Neural cell (in vitro differentiated cells): ENCODE measurements around the gene ZBTB7B. TPM values are rescaled to one million over a fixed set of nuclear protein-coding genes. Genes with fewer than 3 reads are reported as not detected.

Experiments
- H2AFZ ChIP-seq: fragments of 200-600, 300-800 bp; sonication (generic), shearing (Covaris generic); 2 replicates; pipeline ENCODE4 v1.6.0; 2014; ENCODE audit warnings: low read depth, mild to moderate bottlenecking, antibody characterized with exemption, low read length, moderate library complexity
- H3F3A ChIP-seq: fragments of 200-600 bp; shearing (Covaris generic); 2 replicates; pipeline ENCODE4 v1.6.1; 2016; ENCODE audit warnings: mild to moderate bottlenecking, moderate library complexity, mixed read lengths, antibody characterized with exemption, low read length; ENCODE audit not compliant: insufficient read depth, poor library complexity, severe bottlenecking
- H3K27ac ChIP-seq: fragments of 200-600, 300-800 bp; sonication (generic), shearing (Covaris generic); 2 replicates; pipeline ENCODE4 v1.5.1; 2014; ENCODE audit warnings: mild to moderate bottlenecking, low read length, moderate library complexity
- H3K27me3 ChIP-seq: fragments of 300-800, 200-600 bp; sonication (generic), shearing (Covaris generic); 2 replicates; pipeline ENCODE4 v1.6.0; 2014; ENCODE audit warnings: mild to moderate bottlenecking, low read depth, low read length, moderate library complexity; ENCODE audit not compliant: insufficient read depth
- H3K36me3 ChIP-seq: fragments of 300-800, 200-600 bp; sonication (generic), shearing (Covaris generic); 2 replicates; pipeline ENCODE4 v1.5.1; 2014; ENCODE audit warnings: mild to moderate bottlenecking, antibody characterized with exemption, low read length, moderate library complexity; ENCODE audit not compliant: insufficient read depth
- H3K4me2 ChIP-seq: fragments of 300-800, 200-600 bp; sonication (generic), shearing (Covaris generic); 2 replicates; pipeline ENCODE4 v1.6.0; 2014; ENCODE audit warnings: mild to moderate bottlenecking, low read length
- H3K4me3 ChIP-seq: fragments of 300-800, 200-600 bp; sonication (generic), shearing (Covaris generic); 2 replicates; pipeline ENCODE4 v1.5.1; 2014; ENCODE audit warnings: mild to moderate bottlenecking, low read length, moderate library complexity
- H3K79me2 ChIP-seq: fragments of 200-600 bp; shearing (Covaris generic); replicated peaks from 2 replicates; pipeline ENCODE4 v1.6.0; 2014; ENCODE audit warnings: mild to moderate bottlenecking, low read length, moderate library complexity; ENCODE audit not compliant: insufficient read depth
- H3K9ac ChIP-seq: fragments of 300-800, 200-600 bp; sonication (generic), shearing (Covaris generic); 2 replicates; pipeline ENCODE4 v1.6.1; 2016; ENCODE audit warnings: mild to moderate bottlenecking, low read length, mixed read lengths
- H3K9me2 ChIP-seq: fragments of 200-600 bp; shearing (Covaris generic); 2 replicates; pipeline ENCODE4 v1.6.1; 2016; ENCODE audit warnings: mild to moderate bottlenecking, low read length, mixed read lengths; ENCODE audit not compliant: insufficient read depth
- H3K9me3 ChIP-seq: fragments of 200-600, 300-800 bp; sonication (generic), shearing (Covaris generic); 2 replicates; pipeline ENCODE4 v1.6.1; 2016; ENCODE audit warnings: mild to moderate bottlenecking, mixed run types, low read length, moderate library complexity, mixed read lengths
- H4K20me1 ChIP-seq: fragments of 200-600 bp; shearing (Covaris generic); 2 replicates; pipeline ENCODE4 v1.6.1; 2016; ENCODE audit warnings: mild to moderate bottlenecking, mixed run types; ENCODE audit not compliant: insufficient read depth
- CTCF ChIP-seq: fragments of 450-650 bp; IDR thresholded peaks from 2 replicates; pipeline ENCODE4 v1.5.1; 2014; ENCODE audit warnings: antibody characterized with exemption, mild to moderate bottlenecking, moderate library complexity; ENCODE audit not compliant: poor library complexity, severe bottlenecking
- EP300 ChIP-seq: fragments of 450-650 bp; conservative IDR thresholded peaks from 2 replicates; pipeline ENCODE4 v1.6.1; 2014; ENCODE audit warnings: antibody characterized with exemption, mild to moderate bottlenecking, moderate library complexity; ENCODE audit not compliant: poor library complexity, severe bottlenecking
- EZH2 ChIP-seq: fragments of 200-600, 300-800 bp; shearing (Covaris generic), sonication (generic); IDR thresholded peaks from 2 replicates; pipeline ENCODE4 v1.6.1; 2014; ENCODE audit warnings: antibody characterized with exemption, low read length, borderline replicate concordance, mild to moderate bottlenecking; ENCODE audit not compliant: insufficient read depth, poor library complexity, severe bottlenecking
- MXI1 ChIP-seq: fragments of 450-650 bp; conservative IDR thresholded peaks from 2 replicates; pipeline ENCODE4 v1.6.1; 2014; ENCODE audit warnings: antibody characterized with exemption, mild to moderate bottlenecking; ENCODE audit not compliant: poor library complexity, severe bottlenecking
- POLR2AphosphoS5 ChIP-seq: IDR thresholded peaks from 2 replicates; pipeline ENCODE4 v1.6.1; 2012
- RAD21 ChIP-seq: fragments of 450-650 bp; conservative IDR thresholded peaks from 2 replicates; pipeline ENCODE4 v1.6.1; 2014; ENCODE audit warnings: antibody characterized with exemption, mild to moderate bottlenecking, moderate library complexity
- REST ChIP-seq: IDR thresholded peaks from 2 replicates; pipeline ENCODE4 v1.6.1; 2012; ENCODE audit warnings: borderline replicate concordance
- SMC3 ChIP-seq: fragments of 450-650 bp; conservative IDR thresholded peaks from 2 replicates; pipeline ENCODE4 v1.6.1; 2014; ENCODE audit warnings: antibody characterized with exemption, mild to moderate bottlenecking, moderate library complexity; ENCODE audit not compliant: poor library complexity
- TAF1 ChIP-seq: IDR thresholded peaks from 2 replicates; pipeline ENCODE4 v1.6.1; 2012; ENCODE audit warnings: low read depth
- polyA plus RNA-seq: library from polyadenylated mRNA; depleted of rRNA; stranded (reverse); fragments of >200 nt; gene quantifications from 2 replicates; pipeline ENCODE4 v1.2.3, GENCODE V29; 2014

The ZBTB7B gene
- polyA plus RNA-seq, 1 donor from 2014 or later: 0.54 TPM

GRCh38 chr1:154989195-154989860 is 13.3 kb upstream of the ZBTB7B start:
- H3K4me2 ChIP-seq: no peak overlapping the region
- no peaks in the 10 kb centered on the region for H3K36me3 ChIP-seq
- H2AFZ ChIP-seq: no peak overlapping the region
- no peaks in the 10 kb centered on the region for H3K9me2 ChIP-seq
- peaks cover 9% of the 10 kb centered on the region for H3K79me2 ChIP-seq
- no peak overlapping the region for H3K27ac ChIP-seq
- no peaks in the 10 kb centered on the region for H3K9me3 ChIP-seq
- TF ChIP-seq EZH2 (no peak), MXI1 (no peak), EP300 (no peak), CTCF (no peak), SMC3 (no peak), TAF1 (no peak), REST (no peak), RAD21 (no peak), POLR2AphosphoS5 (no peak)
- H3F3A ChIP-seq: no peaks in the 10 kb centered on the region
- H3K4me3 ChIP-seq: no peak overlapping the region
- H3K9ac ChIP-seq: no peak overlapping the region
- H4K20me1 ChIP-seq: no peaks in the 10 kb centered on the region
- no peaks in the 10 kb centered on the region for H3K27me3 ChIP-seq

- no peak overlapping the region for H3K9ac ChIP-seq
- H2AFZ ChIP-seq: no peak overlapping the region
- TF ChIP-seq RAD21 (no peak), EP300 (no peak), CTCF (no peak), POLR2AphosphoS5 (no peak)
- H3K79me2 ChIP-seq: peaks cover under 1% of the 10 kb centered on the region
- no peaks in the 10 kb centered on the region for H3K27me3 ChIP-seq
- H3K27ac ChIP-seq: no peak overlapping the region
- H3K4me2 ChIP-seq: no peak overlapping the region
- no peaks in the 10 kb centered on the region for H3F3A ChIP-seq
- H4K20me1 ChIP-seq: no peaks in the 10 kb centered on the region
- no peaks in the 10 kb centered on the region for H3K36me3 ChIP-seq
- H3K9me3 ChIP-seq: no peaks in the 10 kb centered on the region
- H3K9me2 ChIP-seq: no peaks in the 10 kb centered on the region
- no peak overlapping the region for H3K4me3 ChIP-seq
Observed at GRCh38 chr1:154990276-154990675, 12.3 kb upstream of the ZBTB7B start.
